ENCODE data around the gene TRPM8.
"Not testable (repeated sequence)": the region's sequence is repeated elsewhere in the genome, so short reads cannot be mapped to it uniquely, and the experiment has no call there.

The TRPM8 gene

GRCh38 chr2:233938676-233939370, 21.6 kb downstream of the TRPM8 start:
- no peak for DNase-seq

- DNase-seq, result no peak
These were observed 23.5 kb downstream of the TRPM8 start for GRCh38 chr2:233940376-233941276.

- no peak for DNase-seq
These were observed 25.6 kb downstream of the TRPM8 start for GRCh38 chr2:233942731-233943130.

GRCh38 chr2:233944269-233944668, 27.1 kb downstream of the TRPM8 start:
- no peak for DNase-seq

GRCh38 chr2:233944722-233945121, 27.5 kb downstream of the TRPM8 start:
- no peak for DNase-seq

GRCh38 chr2:233945146-233945545, 28.0 kb downstream of the TRPM8 start:
- DNase-seq, result no peak

- DNase-seq, result no peak
These were observed 33.1 kb downstream of the TRPM8 start for GRCh38 chr2:233950078-233950825.

- no peak for DNase-seq
These were observed 35.2 kb downstream of the TRPM8 start for GRCh38 chr2:233952335-233952734.

- no peak for DNase-seq
These were observed 36.1 kb downstream of the TRPM8 start for GRCh38 chr2:233953087-233953801.

- no peak for DNase-seq
These were observed 43.0 kb downstream of the TRPM8 start for GRCh38 chr2:233960203-233960602.

- DNase-seq, result no peak
These were observed 44.7 kb downstream of the TRPM8 start for GRCh38 chr2:233961905-233962304.

GRCh38 chr2:233964581-233964980, 47.4 kb downstream of the TRPM8 start:
- no peak for DNase-seq

GRCh38 chr2:233965032-233965603, 47.9 kb downstream of the TRPM8 start:
- DNase-seq, result no peak

GRCh38 chr2:233965646-233966045, 48.5 kb downstream of the TRPM8 start:
- not testable (repeated sequence) for DNase-seq

- no peak for DNase-seq
These were observed 49.2 kb downstream of the TRPM8 start for GRCh38 chr2:233966388-233966787.

- DNase-seq, result no peak
These were observed 50.0 kb downstream of the TRPM8 start for GRCh38 chr2:233967164-233967563.

- no peak for DNase-seq
These were observed 51.4 kb downstream of the TRPM8 start for GRCh38 chr2:233968556-233968955.

- DNase-seq, result not testable (repeated sequence)
These were observed 55.3 kb downstream of the TRPM8 start for GRCh38 chr2:233972460-233972859.

GRCh38 chr2:233972941-233973575, 55.9 kb downstream of the TRPM8 start:
- DNase-seq, result no peak

GRCh38 chr2:233973786-233974185, 56.6 kb downstream of the TRPM8 start:
- DNase-seq, result no peak

- DNase-seq, result no peak
These were observed 57.4 kb downstream of the TRPM8 start for GRCh38 chr2:233974530-233975071.

GRCh38 chr2:233976087-233976486, 58.9 kb downstream of the TRPM8 start:
- no peak for DNase-seq

Measured in CD4-positive, alpha-beta T cell treated with Interferon gamma for 1 hour (primary cell).